Testis (tissue), 3 donors: ENCODE results near the gene HCFC1R1. TPM values are rescaled to one million over a fixed set of nuclear protein-coding genes. Genes with fewer than 3 reads are reported as not detected.

Experiments
- DNase-seq: peaks from one replicate; pipeline ENCODE4 v3.0.0-alpha.2; 2019
- H3K27ac ChIP-seq, 2 donors: fragments of 200-600 bp; sonication (generic); one replicate each; pipeline ENCODE4 v1.5.1; 2019
- H3K27me3 ChIP-seq: fragments of 200-600 bp; sonication (generic); one replicate; pipeline ENCODE4 v1.5.1; 2019
- H3K36me3 ChIP-seq: fragments of 200-600 bp; sonication (generic); one replicate; pipeline ENCODE4 v1.5.1; 2017; ENCODE audit warnings: low read depth; ENCODE audit errors: missing control alignments
- H3K4me1 ChIP-seq: fragments of 200-600 bp; sonication (generic); one replicate; pipeline ENCODE4 v1.5.1; 2019
- H3K4me3 ChIP-seq, 2 donors: fragments of 200-600 bp; sonication (generic); one replicate each; pipeline ENCODE4 v1.5.1; 2017 to 2019
- H3K9me3 ChIP-seq: fragments of 200-600 bp; sonication (generic); one replicate; pipeline ENCODE4 v1.5.1; 2017
- POLR2A ChIP-seq: fragments of 450-650 bp; IDR thresholded peaks from one replicate; pipeline ENCODE4 v1.6.1; 2017; ENCODE audit warnings: antibody characterized with exemption, mild to moderate bottlenecking, moderate library complexity
- WGBS, 2 donors: methylation state at CpG; one replicate each; pipeline ENCODE4 v1.1.5; 2018; 5-methylcytosine and 5-hydroxymethylcytosine counted together
- intact Hi-C: fragments of 100-400 bp; cut with DNase I; formaldehyde crosslinking; loops from one replicate; pipeline ENCODE4 v1.15.1; 2023; ENCODE audit warnings: low total_unique reads
- polyA plus RNA-seq: library from polyadenylated mRNA; stranded (reverse); fragments of 350-450 nt; fragmentation: Illumina TruSeq; extraction: RNeasy Lipid Tissue Mini Kit (QIAGEN cat#74804); gene quantifications from one replicate; pipeline ENCODE4 v1.2.3, GENCODE V29; 2014; ENCODE audit warnings: low read depth, low replicate concordance; ENCODE audit not compliant: insufficient read depth
- total RNA-seq, 2 donors: library from RNA; depleted of rRNA; stranded (reverse); fragments of >200 nt; gene quantifications; one replicate each; pipeline ENCODE4 v1.2.3, GENCODE V29; 2016
- TF ChIP-seq, protein P1 (sequence below), 3 experiments: fragments of 450-650 bp in 2 of 3; fragments of 200-600 bp in 1 of 3; sonication (generic) in 1 of 3; IDR thresholded peaks; one replicate each; pipeline ENCODE4 v1.5.1; 2016 to 2019; ENCODE audit warnings: antibody characterized with exemption in 3 of 3, mild to moderate bottlenecking in 2 of 3, moderate library complexity in 1 of 3

The HCFC1R1 gene
- total and polyA plus RNA-seq, 3 donors from 2014 or later: 30.2 to 94.5 (median 39.4) TPM

DNA sequence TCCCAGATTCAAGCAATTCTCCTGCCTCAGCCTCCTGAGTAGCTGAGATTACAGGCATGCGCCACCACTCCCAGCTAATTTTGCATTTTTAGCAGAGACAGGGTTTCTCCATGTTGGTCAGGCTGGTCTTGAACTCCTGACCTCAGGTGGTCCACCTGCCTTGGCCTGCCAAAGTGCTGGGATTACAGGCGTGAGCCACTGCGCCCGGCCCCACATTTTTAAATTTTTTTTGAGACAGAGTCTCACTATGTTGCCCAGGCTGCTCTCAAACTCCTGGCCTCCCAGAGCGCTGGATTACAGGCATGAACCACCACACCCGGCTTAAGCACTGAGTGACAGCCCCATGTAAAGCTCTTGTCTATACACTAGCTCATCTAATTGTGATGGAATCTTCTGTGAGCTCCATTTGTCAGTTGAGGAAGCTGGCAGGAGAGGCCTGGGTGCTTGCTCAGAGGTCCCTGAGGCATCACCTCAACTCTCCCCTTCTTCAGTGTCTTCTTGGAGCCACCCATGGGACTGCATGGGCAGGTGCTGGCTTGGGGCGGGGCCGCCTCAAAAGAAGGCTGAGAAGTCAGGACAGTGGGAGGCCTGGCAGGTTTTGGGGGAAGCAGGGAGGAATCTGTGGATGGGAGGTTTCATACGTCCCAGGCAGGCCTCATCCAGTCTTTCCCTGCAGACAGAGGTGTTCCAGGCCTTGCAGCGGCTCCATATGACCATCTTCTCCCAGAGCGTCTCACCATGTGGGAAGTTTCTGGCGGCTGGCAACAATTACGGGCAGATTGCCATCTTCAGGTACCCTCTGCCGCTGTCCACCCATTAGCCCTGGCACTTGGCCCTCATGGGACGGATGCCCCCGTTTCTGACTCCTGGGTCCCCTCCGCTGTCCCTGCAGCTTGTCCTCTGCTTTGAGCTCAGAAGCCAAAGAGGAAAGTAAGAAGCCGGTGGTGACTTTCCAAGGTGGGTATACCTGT lies 1.6 kb upstream of the HCFC1R1 start:
- Histone ChIP-seq H3K4me1 (peaks cover 28% of the 10 kb centered on the region), H3K27ac (no peak overlapping the region), H3K4me3 (no peak overlapping the region), H3K9me3 (no peaks in the 10 kb centered on the region), H3K27me3 (no peaks in the 10 kb centered on the region), H3K36me3 (no peaks in the 10 kb centered on the region)
- DNase-seq: no peak
- WGBS, 2 donors: 88 to 94% methylated on average over 18 of the region's 18 CpGs
- TF ChIP-seq, protein P1, sequence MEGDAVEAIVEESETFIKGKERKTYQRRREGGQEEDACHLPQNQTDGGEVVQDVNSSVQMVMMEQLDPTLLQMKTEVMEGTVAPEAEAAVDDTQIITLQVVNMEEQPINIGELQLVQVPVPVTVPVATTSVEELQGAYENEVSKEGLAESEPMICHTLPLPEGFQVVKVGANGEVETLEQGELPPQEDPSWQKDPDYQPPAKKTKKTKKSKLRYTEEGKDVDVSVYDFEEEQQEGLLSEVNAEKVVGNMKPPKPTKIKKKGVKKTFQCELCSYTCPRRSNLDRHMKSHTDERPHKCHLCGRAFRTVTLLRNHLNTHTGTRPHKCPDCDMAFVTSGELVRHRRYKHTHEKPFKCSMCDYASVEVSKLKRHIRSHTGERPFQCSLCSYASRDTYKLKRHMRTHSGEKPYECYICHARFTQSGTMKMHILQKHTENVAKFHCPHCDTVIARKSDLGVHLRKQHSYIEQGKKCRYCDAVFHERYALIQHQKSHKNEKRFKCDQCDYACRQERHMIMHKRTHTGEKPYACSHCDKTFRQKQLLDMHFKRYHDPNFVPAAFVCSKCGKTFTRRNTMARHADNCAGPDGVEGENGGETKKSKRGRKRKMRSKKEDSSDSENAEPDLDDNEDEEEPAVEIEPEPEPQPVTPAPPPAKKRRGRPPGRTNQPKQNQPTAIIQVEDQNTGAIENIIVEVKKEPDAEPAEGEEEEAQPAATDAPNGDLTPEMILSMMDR (IDR thresholded peaks at IDR 0.05): no peak
- no peak for TF ChIP-seq POLR2A
- intact Hi-C loops: no loop called here

DNA sequence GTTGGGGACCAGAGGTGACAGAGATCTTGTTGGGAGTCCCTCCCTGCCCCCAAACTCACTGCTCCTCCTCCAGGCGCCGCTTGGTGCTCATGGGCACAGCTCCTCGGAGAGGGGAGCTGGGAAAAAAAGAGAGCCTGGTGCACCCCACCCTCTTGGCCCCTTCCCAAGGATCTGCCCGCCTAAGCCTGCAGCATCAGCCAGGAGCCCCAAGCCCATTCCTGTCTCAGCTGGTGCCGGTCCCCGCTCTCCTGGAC lies 400 bp downstream of the HCFC1R1 start:
- Histone ChIP-seq H3K4me3 (peak overlapping the region; percentile 58 to 79), H3K27ac (peak overlapping the region; percentile 88 to 94), H3K9me3 (no peaks in the 10 kb centered on the region), H3K36me3 (no peaks in the 10 kb centered on the region), H3K4me1 (peaks cover 35% of the 10 kb centered on the region), H3K27me3 (no peaks in the 10 kb centered on the region)
- 0 to 7% methylated on average over 1 to 6 of the region's 6 CpGs for WGBS, 2 donors
- DNase-seq: no peak
- TF ChIP-seq, protein P1 (IDR thresholded peaks at IDR 0.05): no peak
- no peak for TF ChIP-seq POLR2A
- intact Hi-C loops: no loop called here

DNA sequence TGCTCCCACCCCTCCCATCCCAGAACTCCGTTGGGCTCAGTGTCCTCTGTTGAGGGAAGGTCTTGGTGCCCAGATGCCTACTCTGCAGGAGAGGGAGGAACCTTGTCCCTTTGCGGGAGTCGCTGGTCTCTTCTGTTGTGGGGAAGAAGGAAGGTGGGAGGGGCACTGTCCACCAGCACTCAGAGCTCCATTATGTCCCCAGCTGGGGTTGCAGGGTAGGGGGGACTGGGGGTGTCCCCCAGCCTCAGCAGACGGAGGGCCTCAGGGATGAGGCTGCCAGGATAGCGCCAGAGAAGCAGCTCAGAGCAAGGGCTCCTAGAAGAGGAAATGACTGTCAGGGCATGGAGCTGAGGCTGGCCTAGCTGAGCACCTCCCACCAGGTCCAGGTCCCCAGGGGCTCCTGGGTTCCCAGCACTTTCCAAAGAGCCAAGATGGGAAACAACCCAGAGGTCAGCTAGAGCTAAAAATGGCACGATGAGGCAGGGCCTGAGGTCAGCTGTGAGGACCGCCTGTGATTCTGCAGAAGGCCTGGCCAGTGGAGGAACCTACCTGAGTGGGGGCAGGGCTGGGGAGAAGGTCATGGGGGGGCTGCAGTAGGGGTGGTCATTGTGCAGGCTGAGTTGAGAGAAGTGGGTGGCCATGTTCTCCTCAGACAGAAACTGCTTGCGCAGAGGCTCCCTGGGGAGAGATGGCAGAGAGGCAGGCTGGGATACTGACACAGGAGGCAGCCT lies 893 bp downstream of the HCFC1R1 start:
- H3K4me1 ChIP-seq: peaks cover 35% of the 10 kb centered on the region
- H3K4me3 ChIP-seq: peak overlapping the region; percentile 58 to 79
- no peak for TF ChIP-seq POLR2A
- TF ChIP-seq, protein P1 (IDR thresholded peaks at IDR 0.05): no peak
- H3K27me3 ChIP-seq: no peaks in the 10 kb centered on the region
- intact Hi-C loops: no loop called here
- 14 to 21% methylated on average over 4 to 8 of the region's 8 CpGs for WGBS, 2 donors
- no peaks in the 10 kb centered on the region for H3K36me3 ChIP-seq
- no peaks in the 10 kb centered on the region for H3K9me3 ChIP-seq
- H3K27ac ChIP-seq: peak overlapping the region; percentile 88 to 94
- no peak for DNase-seq

DNA sequence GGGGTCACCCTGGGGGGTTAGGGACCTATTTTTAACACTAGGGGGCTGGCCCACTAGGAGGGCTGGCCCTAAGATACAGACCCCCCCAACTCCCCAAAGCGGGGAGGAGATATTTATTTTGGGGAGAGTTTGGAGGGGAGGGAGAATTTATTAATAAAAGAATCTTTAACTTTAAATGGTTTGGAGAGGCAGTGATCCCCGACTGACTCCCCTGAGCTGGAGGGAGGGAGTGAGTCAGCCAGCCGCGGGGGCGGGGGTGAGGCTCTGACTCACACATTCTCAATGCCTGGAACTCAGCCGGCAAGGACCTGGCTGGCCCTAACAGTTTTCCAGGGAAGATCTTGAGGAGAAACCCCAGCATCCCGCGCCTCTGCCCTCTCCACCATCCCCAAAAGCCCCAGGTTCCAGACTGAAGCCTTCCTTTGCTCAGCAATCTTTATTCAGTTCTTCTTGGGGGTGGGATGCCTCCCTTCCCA lies 1.5 kb downstream of the HCFC1R1 start:
- Histone ChIP-seq H3K4me3 (no peak overlapping the region), H3K27ac (peak overlapping the region; percentile 66 to 94), H3K36me3 (no peaks in the 10 kb centered on the region), H3K9me3 (no peaks in the 10 kb centered on the region), H3K27me3 (no peaks in the 10 kb centered on the region), H3K4me1 (peaks cover 35% of the 10 kb centered on the region)
- WGBS, 2 donors: 4 to 6% methylated on average over 8 of the region's 8 CpGs
- DNase-seq: peak; percentile 93
- intact Hi-C loops: no loop called here
- TF ChIP-seq, protein P1 (IDR thresholded peaks at IDR 0.05): no peak
- TF ChIP-seq POLR2A: no peak
